Coronary artery (tissue), 2 donors: Measurements from ENCODE around the gene CPLX1.
A peak's percentile ranks its signal among the peaks of the same experiment; 100 is the strongest.
"Not testable (repeated sequence)": the region's sequence is repeated elsewhere in the genome, so short reads cannot be mapped to it uniquely, and the experiment has no call there.

Experiments used
- DNase-seq: peaks from one replicate; pipeline ENCODE4 v3.0.0-alpha.2; 2017; ENCODE audit warnings: low spot score
- H3K27ac ChIP-seq, 2 donors: fragments of 200-600 bp; sonication (generic); one replicate each; pipeline ENCODE4 v1.5.1; 2016 to 2019
- H3K4me3 ChIP-seq: fragments of 200-600 bp; sonication (generic); 2 replicates; pipeline ENCODE4 v1.5.1; 2016; ENCODE audit warnings: mild to moderate bottlenecking, moderate library complexity
- TF ChIP-seq, protein P1 (sequence below): fragments of 200-600 bp; sonication (generic); IDR thresholded peaks from one replicate; pipeline ENCODE4 v1.5.1; 2019; ENCODE audit warnings: antibody characterized with exemption

Gene CPLX1

DNA sequence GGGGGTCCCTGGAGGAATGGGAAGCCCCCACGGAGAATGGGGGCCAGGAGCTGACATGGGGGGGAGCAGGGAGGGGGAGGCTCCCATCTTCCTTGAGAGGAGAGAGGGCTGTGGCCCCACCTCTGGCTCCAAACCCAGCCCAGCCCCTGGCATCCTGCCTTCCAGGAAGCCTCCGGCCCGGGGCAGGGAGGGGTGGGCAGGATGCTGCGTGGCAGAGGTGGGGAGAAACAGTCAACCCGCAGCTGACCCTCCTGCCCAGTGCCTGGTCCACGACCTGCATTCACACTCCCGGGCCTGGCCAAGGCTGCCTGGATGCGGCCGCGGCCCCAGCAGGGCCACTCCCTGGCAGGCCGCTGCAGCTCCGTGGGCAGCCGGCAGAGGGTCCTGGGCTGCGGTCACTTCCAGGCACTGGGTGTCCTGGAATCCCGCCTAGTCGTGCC, 39.0 kb downstream of the CPLX1 start:
- no peak for DNase-seq
- TF ChIP-seq, protein P1, sequence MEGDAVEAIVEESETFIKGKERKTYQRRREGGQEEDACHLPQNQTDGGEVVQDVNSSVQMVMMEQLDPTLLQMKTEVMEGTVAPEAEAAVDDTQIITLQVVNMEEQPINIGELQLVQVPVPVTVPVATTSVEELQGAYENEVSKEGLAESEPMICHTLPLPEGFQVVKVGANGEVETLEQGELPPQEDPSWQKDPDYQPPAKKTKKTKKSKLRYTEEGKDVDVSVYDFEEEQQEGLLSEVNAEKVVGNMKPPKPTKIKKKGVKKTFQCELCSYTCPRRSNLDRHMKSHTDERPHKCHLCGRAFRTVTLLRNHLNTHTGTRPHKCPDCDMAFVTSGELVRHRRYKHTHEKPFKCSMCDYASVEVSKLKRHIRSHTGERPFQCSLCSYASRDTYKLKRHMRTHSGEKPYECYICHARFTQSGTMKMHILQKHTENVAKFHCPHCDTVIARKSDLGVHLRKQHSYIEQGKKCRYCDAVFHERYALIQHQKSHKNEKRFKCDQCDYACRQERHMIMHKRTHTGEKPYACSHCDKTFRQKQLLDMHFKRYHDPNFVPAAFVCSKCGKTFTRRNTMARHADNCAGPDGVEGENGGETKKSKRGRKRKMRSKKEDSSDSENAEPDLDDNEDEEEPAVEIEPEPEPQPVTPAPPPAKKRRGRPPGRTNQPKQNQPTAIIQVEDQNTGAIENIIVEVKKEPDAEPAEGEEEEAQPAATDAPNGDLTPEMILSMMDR: no peak
- peak overlapping the region; percentile 64 for H3K4me3 ChIP-seq
- peak overlapping the region in 1 of 2 donors; percentile 73 for H3K27ac ChIP-seq

DNA sequence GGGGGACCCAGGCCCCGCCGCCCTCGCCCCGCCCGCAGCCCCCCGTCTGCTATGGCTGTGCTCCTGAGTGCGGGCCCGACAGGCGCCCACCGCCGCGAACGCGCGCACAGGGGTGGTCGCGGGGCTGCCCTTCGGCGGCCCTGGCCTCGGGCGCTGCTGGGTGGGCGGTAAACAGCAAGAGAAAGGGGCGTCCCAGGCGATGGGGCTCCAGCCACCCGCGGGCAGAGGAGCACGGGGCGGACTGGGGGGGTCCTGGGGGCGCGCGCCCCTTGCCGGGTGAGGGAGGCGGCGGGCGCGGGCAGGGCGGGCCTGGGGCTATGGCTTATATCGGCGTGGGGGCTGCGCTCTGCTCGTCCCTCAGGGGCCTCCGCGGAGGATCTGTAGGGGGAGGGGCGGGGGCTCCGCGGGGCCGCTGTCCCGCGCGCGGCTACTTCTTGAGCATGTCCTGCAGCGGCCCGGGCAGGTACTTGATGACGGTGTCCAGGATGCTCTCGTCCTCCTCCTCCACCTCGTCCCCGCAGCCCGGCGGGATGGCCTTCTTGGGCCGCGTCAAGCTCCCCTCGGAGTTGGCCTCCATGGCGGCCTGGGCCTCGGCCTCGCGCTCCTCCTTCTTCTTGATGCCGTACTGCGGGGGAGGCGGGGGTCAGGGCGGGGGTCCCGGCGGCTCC, 39.7 kb downstream of the CPLX1 start:
- DNase-seq: no peak
- peak overlapping the region; percentile 64 for H3K4me3 ChIP-seq
- peak overlapping the region in 1 of 2 donors; percentile 73 for H3K27ac ChIP-seq
- TF ChIP-seq, protein P1: no peak

DNA sequence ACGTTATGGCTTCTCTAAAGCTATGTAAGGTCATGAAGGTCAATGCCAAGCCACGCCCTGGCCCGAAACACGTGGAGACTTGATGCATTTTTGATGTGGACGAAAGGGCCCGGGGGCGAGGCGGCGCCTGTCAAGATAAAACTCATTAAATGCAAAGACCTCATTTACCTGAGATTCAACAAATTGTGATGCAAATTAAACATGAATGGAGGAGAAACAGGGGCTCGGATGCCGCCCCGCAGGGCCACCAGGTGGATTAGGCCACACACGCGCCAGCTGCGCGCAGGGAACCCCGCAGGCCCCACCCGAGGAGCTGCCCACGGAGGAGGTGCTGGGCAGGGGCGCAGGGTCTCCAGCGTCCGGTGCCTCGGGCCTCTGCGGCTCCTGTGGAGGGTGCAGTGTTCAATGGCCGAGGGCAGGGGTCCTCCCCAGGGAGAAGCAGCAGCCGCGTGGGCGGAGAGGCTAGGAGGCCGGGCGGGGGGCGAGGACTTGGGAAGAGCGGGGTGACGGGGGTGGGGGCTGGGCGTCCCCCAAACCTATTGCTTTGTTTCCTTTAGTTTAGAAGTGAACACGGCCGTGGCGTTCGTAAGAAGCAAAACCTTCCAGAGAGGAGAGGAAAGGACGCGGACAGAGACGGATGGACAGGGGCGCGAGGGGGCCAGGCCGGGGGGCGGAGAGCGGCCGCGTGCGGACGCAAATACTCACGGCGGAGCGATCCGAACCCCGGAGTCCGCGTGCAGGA, 40.4 kb downstream of the CPLX1 start:
- DNase-seq: no peak
- Histone ChIP-seq H3K4me3 (peak overlapping the region; percentile 64), H3K27ac (peak overlapping the region in 1 of 2 donors; percentile 73)
- TF ChIP-seq, protein P1: no peak

DNA sequence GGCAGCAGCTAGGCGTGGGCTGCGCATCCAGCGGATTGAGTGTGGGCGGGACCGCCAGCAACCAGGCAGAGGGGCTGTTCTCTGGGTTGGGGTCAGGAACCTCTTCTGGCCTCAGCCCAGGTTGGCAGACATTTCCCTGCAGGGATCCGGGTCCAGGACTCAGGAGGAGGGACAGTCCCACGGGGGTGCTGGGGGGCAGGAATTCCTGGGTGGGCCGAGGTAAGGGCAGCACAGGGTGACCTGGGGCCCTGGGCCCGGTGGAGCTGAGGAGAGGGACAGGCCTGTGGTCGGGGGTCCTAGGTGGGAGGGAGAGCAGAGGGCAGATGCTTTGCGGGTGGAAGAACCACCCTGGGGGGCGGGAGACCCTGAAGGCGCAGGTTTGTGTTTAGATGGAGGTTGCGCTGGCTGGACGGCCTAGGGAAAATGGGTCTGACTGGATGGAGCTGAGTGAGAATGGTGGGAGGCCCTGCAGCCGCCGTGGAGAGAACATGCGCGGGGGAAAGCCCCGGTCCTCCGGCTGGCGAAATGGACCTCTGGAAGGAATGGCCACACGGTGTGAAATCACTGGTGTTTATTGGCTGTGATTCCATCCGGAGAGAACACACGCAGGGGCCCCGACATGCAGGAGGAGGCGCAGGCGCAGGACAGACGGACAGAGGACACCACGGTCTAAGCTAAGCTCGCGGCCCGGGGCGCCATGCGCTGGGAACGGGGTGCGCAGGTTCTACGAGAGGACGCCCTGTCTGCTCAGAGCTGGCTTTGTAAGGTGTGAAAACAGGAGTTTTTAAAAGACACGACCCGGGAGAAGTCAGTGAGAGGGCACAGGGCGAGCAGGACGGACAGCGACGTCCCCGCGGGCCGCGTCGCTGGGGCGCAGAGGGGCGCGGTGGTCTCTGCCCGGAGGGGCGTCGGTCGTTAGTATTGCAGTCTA, 41.3 kb downstream of the CPLX1 start:
- Histone ChIP-seq H3K27ac (no peak overlapping the region), H3K4me3 (no peak overlapping the region)
- TF ChIP-seq, protein P1: no peak
- DNase-seq: no peak

DNA sequence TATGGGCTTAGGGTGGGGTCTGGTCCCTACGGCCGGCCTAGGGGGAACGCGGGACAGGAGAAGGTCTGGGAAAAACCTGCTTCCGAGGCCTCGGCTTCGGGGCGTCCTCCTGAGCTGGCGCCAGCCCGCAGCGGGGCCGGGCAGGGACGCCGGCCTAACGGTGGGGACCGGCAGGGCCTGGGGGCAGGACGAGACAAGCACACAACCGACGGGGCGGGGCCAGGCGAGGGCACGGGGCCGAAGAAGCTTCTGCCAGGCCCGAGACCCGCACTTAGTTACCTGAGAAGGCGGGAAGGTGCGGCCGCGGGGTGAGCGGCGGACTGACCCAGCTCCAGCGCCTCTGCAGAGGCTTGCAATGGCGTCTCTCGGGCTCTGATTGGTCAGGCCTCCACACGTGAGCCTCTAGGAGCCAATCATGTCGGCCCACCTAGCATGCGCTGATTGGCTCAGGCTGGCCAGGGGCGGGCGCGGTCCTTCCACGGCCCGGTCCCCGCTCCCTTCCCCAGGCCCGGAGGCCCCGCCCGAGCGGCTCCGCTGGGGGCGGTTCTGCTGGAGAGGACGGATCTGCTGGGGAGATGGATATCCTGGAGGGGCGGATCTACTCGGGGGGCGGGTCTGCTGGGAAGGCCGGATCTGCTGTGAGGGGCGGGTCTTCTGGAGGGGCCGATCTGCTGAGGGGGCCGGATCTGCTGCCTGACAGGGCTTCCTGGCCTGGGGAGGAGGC, 44.3 kb downstream of the CPLX1 start:
- peak; percentile 100 for DNase-seq
- TF ChIP-seq, protein P1: no peak
- Histone ChIP-seq H3K27ac (peak overlapping the region; percentile 86 to 91), H3K4me3 (peak overlapping the region; percentile 79)

DNA sequence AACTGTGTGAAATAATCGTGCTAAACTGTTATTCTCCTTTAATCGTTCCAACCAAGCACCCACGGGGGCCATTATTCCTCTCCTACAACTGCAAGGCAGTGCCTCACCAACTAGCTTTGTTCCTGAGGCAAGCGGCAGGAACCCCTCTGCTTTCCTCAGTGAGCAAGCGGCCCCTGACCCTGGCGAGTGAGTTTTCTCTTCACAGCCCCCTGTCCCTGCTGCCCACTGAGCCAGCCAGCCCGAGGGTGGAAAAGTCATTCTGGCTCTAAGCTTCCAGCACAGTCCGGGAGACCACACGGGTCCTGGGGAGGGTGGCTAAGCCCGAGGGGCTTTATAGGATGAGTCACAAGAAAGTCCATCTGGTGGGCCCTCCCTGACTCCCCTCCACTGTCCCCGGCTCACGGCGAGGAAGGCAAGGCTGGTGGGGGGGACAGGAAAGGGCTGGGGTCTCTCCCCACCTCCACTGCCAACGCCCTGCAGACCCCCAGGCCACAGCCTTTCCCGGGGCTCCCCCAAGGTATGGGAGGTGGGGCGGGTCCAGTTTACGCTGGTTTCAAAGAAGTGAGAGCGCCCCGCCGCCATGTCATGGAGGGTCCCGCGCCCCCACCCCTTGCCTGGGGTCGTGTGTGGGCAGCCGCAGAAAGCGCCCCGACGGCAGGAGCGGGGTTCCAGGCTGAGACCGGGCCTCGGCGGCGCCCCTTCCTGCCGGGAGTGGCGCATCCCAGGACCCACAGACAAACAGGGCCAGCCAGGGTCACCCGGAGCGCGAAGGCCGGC, 45.0 kb downstream of the CPLX1 start:
- DNase-seq: no peak
- TF ChIP-seq, protein P1: no peak
- Histone ChIP-seq H3K27ac (peak overlapping the region; percentile 57 to 91), H3K4me3 (peak overlapping the region; percentile 79)

DNA sequence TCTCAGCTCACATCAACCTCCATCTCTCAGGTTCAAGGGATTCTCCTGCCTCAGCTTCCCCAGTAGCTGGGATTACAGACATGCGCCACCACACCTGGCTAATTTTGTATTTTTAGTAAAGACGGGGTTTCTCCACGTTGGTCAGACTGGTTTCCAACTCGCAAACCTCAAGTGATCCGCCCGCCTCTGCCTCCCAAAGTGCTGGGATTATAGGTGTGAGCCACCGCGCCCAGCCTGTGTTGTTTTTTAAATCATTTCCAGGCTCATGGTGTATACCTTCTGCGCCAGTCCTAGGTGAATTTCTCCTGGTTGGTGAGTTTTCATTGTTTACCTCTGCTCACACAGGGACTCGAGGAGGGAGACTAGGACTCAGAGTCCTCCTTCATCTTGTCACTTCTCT, 45.7 kb downstream of the CPLX1 start:
- not testable (repeated sequence) for H3K27ac ChIP-seq, DNase-seq

More for the DNA sequence above, 45.7 kb downstream of the CPLX1 start:
- H3K4me3 ChIP-seq: peak overlapping the region; percentile 79
